Glutamatergic neuron (in vitro differentiated cells): ENCODE data around the gene FGF18. TPM values are rescaled to one million over a fixed set of nuclear protein-coding genes. Genes with fewer than 3 reads are reported as not detected.

Experiments
- DNase-seq: peaks from one replicate; pipeline ENCODE4 v3.0.0; 2022
- H3K27ac Mint-ChIP-seq: one replicate; pipeline ENCODE4 v1.8.0; 2020; ENCODE audit warnings: mild to moderate bottlenecking, mixed read lengths, inconsistent platforms; ENCODE audit not compliant: unreplicated experiment
- H3K27me3 Mint-ChIP-seq: one replicate; pipeline ENCODE4 v1.8.0; 2020; ENCODE audit warnings: mild to moderate bottlenecking, moderate library complexity, mixed read lengths, inconsistent platforms; ENCODE audit not compliant: unreplicated experiment
- H3K36me3 Mint-ChIP-seq: one replicate; pipeline ENCODE4 v1.8.0; 2020; ENCODE audit warnings: mild to moderate bottlenecking, mixed read lengths, inconsistent platforms; ENCODE audit not compliant: unreplicated experiment
- H3K4me1 Mint-ChIP-seq: one replicate; pipeline ENCODE4 v1.8.0; 2020; ENCODE audit warnings: mild to moderate bottlenecking, low read depth, mixed read lengths, inconsistent platforms; ENCODE audit not compliant: unreplicated experiment
- H3K4me3 Mint-ChIP-seq: one replicate; pipeline ENCODE4 v1.8.0; 2020; ENCODE audit warnings: mild to moderate bottlenecking, mixed read lengths, inconsistent platforms; ENCODE audit not compliant: unreplicated experiment
- H3K9me3 Mint-ChIP-seq: one replicate; pipeline ENCODE4 v1.8.0; 2020; ENCODE audit warnings: mild to moderate bottlenecking, moderate library complexity, mixed read lengths, inconsistent platforms; ENCODE audit not compliant: unreplicated experiment
- total RNA-seq: library from RNA; stranded (reverse); fragmentation: NEBNext Ultra II Directional; extraction: Animal tissue kit (Norgen Biotek cat#: 25700); gene quantifications from one replicate; pipeline ENCODE4 v1.2.1, GENCODE V29; 2021; ENCODE audit not compliant: unreplicated experiment
- TF ChIP-seq, protein P1 (sequence below): fragments of 200-600 bp; sonication (generic); IDR thresholded peaks from one replicate; pipeline ENCODE4 v1.5.0; 2021; ENCODE audit not compliant: partially characterized antibody, unreplicated experiment

FGF18 gene
- total RNA-seq, 1 donor from 2014 or later: 26.3 TPM

DNA sequence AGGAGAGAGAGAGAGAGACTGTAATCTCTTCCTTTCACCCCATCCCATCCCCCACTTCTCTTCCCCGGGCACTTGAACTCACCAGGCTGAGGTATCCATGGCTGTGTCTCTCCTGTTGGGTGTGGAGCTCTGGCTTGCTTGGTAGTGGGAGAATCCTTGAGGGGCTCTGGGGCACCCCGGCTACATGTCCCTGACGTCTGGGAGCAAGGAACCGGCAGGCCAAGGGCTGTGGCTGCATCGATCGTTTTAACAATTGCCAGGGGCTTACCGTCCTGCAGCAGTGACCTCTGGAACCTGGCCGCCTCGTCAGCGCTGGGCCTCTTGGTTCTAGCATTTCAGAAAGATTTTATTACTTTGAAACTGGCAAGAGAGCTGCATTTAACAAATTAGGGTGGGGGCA lies 30.0 kb downstream of the FGF18 start:
- no peak overlapping the region for H3K27ac Mint-ChIP-seq
- H3K27me3 Mint-ChIP-seq: peaks cover 14% of the 10 kb centered on the region
- peaks cover 1% of the 10 kb centered on the region for H3K9me3 Mint-ChIP-seq
- TF ChIP-seq, protein P1, sequence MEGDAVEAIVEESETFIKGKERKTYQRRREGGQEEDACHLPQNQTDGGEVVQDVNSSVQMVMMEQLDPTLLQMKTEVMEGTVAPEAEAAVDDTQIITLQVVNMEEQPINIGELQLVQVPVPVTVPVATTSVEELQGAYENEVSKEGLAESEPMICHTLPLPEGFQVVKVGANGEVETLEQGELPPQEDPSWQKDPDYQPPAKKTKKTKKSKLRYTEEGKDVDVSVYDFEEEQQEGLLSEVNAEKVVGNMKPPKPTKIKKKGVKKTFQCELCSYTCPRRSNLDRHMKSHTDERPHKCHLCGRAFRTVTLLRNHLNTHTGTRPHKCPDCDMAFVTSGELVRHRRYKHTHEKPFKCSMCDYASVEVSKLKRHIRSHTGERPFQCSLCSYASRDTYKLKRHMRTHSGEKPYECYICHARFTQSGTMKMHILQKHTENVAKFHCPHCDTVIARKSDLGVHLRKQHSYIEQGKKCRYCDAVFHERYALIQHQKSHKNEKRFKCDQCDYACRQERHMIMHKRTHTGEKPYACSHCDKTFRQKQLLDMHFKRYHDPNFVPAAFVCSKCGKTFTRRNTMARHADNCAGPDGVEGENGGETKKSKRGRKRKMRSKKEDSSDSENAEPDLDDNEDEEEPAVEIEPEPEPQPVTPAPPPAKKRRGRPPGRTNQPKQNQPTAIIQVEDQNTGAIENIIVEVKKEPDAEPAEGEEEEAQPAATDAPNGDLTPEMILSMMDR: no peak
- H3K36me3 Mint-ChIP-seq: peaks cover 8% of the 10 kb centered on the region
- H3K4me3 Mint-ChIP-seq: no peak overlapping the region
- H3K4me1 Mint-ChIP-seq: peaks cover 35% of the 10 kb centered on the region
- DNase-seq: no peak

DNA sequence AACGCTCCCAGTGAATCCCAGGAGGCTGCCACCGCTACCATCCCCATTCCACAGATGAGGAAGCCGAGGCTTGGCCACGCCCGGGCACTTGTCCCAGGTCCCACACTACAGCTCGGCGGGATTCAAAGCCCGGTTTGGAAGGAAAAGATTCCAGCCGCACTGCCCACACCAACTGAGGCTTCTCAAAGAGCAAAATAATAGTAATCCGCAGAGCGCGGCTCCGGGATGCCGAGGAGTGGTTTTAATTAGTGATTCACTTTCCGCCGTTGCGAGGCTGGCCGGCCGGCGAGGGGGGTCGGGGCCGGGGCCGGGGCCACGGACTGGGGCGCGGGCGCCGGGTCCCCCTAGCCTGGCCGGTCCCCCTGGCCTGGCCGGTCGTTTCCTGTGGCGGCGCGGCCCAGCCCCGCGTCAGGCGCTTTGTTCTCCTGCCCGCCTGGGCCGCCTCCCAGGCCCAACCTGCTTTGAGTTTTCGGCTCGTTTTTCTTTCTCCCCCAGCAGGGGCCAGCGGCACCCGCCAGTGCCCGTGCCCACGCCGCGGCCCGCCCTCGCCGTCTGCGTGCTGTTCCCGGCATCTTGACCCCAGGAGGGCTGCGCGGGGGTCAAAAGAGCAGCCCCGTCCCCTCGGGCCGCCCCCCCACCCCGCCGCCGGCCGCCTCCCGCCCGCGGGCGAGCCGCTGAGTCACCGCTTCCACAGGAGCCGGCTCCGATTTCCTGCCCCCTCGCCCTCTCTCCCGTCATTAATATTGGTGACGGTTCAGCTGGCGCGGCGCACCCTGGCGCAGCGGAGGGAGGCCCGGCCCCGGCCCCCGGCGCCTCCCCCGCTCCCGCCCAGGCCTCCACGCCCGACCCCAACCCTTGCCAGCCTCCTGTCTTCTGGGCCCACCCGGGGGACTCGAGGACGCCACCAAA lies 31.2 kb downstream of the FGF18 start:
- H3K27ac Mint-ChIP-seq: no peak overlapping the region

DNA sequence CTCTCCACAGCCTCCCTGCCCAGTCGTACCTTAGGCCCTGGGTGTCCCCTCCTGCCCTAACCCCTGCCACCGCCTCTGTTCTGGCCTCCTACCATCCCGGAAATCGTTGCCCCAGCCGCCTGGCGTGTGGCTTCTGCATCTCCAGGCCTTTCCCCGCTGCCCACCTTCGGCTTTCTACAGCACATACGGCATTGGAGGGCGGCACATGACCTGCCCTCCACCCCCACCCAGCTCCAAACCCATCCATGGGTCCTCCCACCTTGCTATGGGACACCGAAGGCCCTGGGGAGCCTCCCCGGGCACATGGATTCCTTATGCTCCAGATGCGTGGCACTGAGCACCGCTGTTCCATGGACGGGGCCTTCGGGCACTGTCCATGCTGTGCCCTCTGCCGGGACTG lies 32.0 kb downstream of the FGF18 start:
- peak overlapping the region; percentile 55 for H3K27ac Mint-ChIP-seq

More for the DNA sequence above, 31.2 kb downstream of the FGF18 start:
- Mint-ChIP-seq H3K27me3 (peaks cover 14% of the 10 kb centered on the region), H3K36me3 (peaks cover 8% of the 10 kb centered on the region), H3K4me1 (peaks cover 34% of the 10 kb centered on the region), H3K4me3 (no peak overlapping the region), H3K9me3 (peaks cover 3% of the 10 kb centered on the region)
- peak; percentile 44 for DNase-seq
- TF ChIP-seq, protein P1: no peak

DNA sequence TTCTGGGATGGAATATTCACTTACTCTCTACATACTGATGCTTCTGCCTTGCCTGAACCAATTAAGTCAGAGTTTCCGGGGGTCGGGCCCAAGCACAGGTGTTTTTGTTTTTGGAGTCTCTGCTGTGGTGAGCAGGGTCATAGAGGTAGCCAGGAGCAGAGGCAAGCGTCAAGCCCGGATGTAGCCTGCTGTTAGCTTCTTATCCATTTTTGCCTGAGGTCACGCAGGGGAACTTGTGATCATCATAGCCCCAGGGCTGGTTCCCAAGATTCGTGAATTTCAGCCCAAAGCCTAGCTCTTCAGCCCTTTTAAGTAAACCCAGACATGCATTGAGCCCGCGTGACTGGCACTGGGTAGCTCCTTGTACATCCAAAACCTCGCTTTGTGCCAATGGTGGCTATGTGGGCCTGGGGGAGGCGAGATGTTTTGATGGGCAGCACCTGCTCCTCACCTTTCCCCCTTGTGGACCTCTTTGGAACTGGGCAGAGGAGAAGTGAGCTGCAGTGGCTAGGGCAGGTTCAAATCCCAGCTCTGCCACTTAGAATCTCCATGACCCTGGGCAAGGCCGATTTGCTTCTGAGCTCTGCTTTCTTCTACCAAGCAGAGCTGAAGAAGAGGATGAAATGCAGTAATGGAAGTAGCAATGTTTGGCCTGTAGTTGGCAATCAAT lies 33.7 kb downstream of the FGF18 start:
- H3K36me3 Mint-ChIP-seq: peaks cover 8% of the 10 kb centered on the region
- TF ChIP-seq, protein P1: no peak
- peaks cover 1% of the 10 kb centered on the region for H3K9me3 Mint-ChIP-seq
- no peak overlapping the region for H3K4me3 Mint-ChIP-seq
- peaks cover 30% of the 10 kb centered on the region for H3K4me1 Mint-ChIP-seq
- no peak overlapping the region for H3K27ac Mint-ChIP-seq
- DNase-seq: no peak
- peaks cover 12% of the 10 kb centered on the region for H3K27me3 Mint-ChIP-seq

More for the DNA sequence above, 32.0 kb downstream of the FGF18 start:
- TF ChIP-seq, protein P1: no peak
- Mint-ChIP-seq H3K9me3 (peaks cover 3% of the 10 kb centered on the region), H3K4me1 (peaks cover 32% of the 10 kb centered on the region), H3K4me3 (no peak overlapping the region), H3K36me3 (peaks cover 8% of the 10 kb centered on the region), H3K27me3 (peaks cover 14% of the 10 kb centered on the region)
- no peak for DNase-seq
